Heart left ventricle (tissue), 13 donors: ENCODE results near the gene CMAS.

ENCODE experiments used
- CTCF ChIP-seq, 12 donors: fragments of 200-600 bp; sonication (generic) in 4 of 12; IDR thresholded peaks; one replicate each; pipeline versions ENCODE4 v1.5.0 to v1.8.0; 2018 to 2022; ENCODE audit warnings: antibody characterized with exemption in 12 of 12, mild to moderate bottlenecking in 5 of 12
- POLR2A ChIP-seq, 2 donors: fragments of 450-650 bp; IDR thresholded peaks; one replicate each; pipeline ENCODE4 v1.6.1; 2017; ENCODE audit warnings: antibody characterized with exemption in 2 of 2, mild to moderate bottlenecking in 2 of 2, moderate library complexity in 2 of 2
- donor health status: ischemic (EF 13 %, LVEDD 7.1; RV severe dilation, severe dysfunction).
- donor health status: DM: no; HTN: yes; CAD: no.
- donor health status: DM: no; HTN: no; CAD: no.
- donor health status: ischemic (EF 25% LVEDD 6.9; RV normal size, moderate dysfunction).
- donor health status: ischemic (EF 25% LVEDD 5.7; RV mildly dilated, moderate dysfunction).
- donor health status: ischemic (EF 35%, LVEDD 5.7; RV mildly dilated, moderate dysfunction).
- donor health status: nonischemic (EF 11% LVEDD 7.7; RV severe dilation, severe dysfunction).
- donor health status: DM: yes; HTN: yes; CAD: no.
- donor health status: PGD.
- donor health status: ischemic (EF 29% LVEDD 5.4; RV normal size, mild dysfunction).
- donor health status: nonischemic (EF 23%, LVEDD 6.1; RV moderate dilation, normal function).

GRCh38 chr12:22018860-22019259, 27.2 kb upstream of the CMAS start:
- peak; percentile 26 to 75 (median 56) for TF ChIP-seq CTCF (IDR thresholded peaks at IDR 0.05)
- TF ChIP-seq POLR2A (IDR thresholded peaks at IDR 0.05), result no peak
